Peyer's patch (tissue), 4 donors: Measurements from ENCODE around the gene USH1C. TPM values are rescaled to one million over a fixed set of nuclear protein-coding genes. Genes with fewer than 3 reads are reported as not detected.

ENCODE experiments used
- DNase-seq, 3 donors: peaks; one replicate each; pipeline ENCODE4 v3.0.0-alpha.2; 2017 to 2019
- H3K27ac ChIP-seq, 4 donors: fragments of 200-600 bp; sonication (generic); one replicate each; pipeline ENCODE4 v1.5.1; 2016 to 2019
- H3K27me3 ChIP-seq, 2 donors: fragments of 200-600 bp; sonication (generic); one replicate each; pipeline ENCODE4 v1.5.1; 2019
- H3K36me3 ChIP-seq, 3 donors: fragments of 200-600 bp; sonication (generic); one replicate each; pipeline ENCODE4 v1.5.1; 2016 to 2019
- H3K4me1 ChIP-seq, 4 donors: fragments of 200-600 bp; sonication (generic); one replicate each; pipeline ENCODE4 v1.5.1; 2016 to 2019
- H3K4me3 ChIP-seq, 4 donors: fragments of 200-600 bp; sonication (generic); 1 replicate in 3 of 4; 2 replicates in 1 of 4; pipeline ENCODE4 v1.5.1; 2016 to 2019; ENCODE audit warnings: mild to moderate bottlenecking in 1 of 4
- H3K9me3 ChIP-seq, 4 donors: fragments of 200-600 bp; sonication (generic); one replicate each; pipeline ENCODE4 v1.5.1; 2016 to 2019; ENCODE audit warnings: mild to moderate bottlenecking in 1 of 4
- POLR2A ChIP-seq, 2 donors: fragments of 450-650 bp; IDR thresholded peaks; one replicate each; pipeline ENCODE4 v1.5.1; 2017; ENCODE audit warnings: antibody characterized with exemption in 2 of 2, mild to moderate bottlenecking in 2 of 2, moderate library complexity in 2 of 2
- total RNA-seq, 4 donors: library from RNA; depleted of rRNA; stranded (reverse); fragments of >200 nt; gene quantifications; one replicate each; pipeline ENCODE4 v1.1.0, GENCODE V29; 2016
- TF ChIP-seq, protein P1 (sequence below), 6 experiments: fragments of 450-650 bp in 4 of 6; fragments of 200-600 bp in 2 of 6; sonication (generic) in 1 of 6; IDR thresholded peaks; one replicate each; pipeline ENCODE4 v1.5.1; 2017 to 2019; ENCODE audit warnings: antibody characterized with exemption in 6 of 6, mild to moderate bottlenecking in 3 of 6, moderate library complexity in 1 of 6

The USH1C gene
- total RNA-seq, 4 donors from 2014 or later = 90.8 to 302 (median 245) TPM

DNA sequence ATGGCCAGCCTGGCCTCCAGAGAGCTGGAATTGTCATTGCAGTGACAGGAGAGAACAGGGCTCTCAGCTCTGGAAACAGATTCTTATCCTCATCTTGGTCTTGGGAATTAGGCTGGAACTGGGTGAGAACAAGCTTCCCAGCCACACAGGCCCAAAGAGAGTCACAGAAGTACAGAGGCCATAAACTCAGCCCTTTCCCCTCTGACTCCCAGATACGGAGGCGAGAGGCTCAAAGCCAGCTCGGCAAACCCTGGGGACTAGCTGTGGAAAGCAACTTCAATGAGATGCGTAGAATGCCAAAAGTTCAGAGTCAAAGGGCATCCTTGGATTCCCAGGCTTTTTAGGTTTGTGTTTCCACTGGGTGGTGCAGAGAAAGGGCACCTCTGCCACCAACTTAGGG is 53.3 kb downstream of the USH1C start:
- Histone ChIP-seq H3K4me1 (no peaks in the 10 kb centered on the region), H3K27me3 (no peaks in the 10 kb centered on the region), H3K4me3 (no peak overlapping the region), H3K36me3 (no peaks in the 10 kb centered on the region), H3K27ac (no peak overlapping the region), H3K9me3 (no peaks in the 10 kb centered on the region)
- no peak for DNase-seq
- TF ChIP-seq POLR2A (IDR thresholded peaks at IDR 0.05) = no peak
- TF ChIP-seq, protein P1, sequence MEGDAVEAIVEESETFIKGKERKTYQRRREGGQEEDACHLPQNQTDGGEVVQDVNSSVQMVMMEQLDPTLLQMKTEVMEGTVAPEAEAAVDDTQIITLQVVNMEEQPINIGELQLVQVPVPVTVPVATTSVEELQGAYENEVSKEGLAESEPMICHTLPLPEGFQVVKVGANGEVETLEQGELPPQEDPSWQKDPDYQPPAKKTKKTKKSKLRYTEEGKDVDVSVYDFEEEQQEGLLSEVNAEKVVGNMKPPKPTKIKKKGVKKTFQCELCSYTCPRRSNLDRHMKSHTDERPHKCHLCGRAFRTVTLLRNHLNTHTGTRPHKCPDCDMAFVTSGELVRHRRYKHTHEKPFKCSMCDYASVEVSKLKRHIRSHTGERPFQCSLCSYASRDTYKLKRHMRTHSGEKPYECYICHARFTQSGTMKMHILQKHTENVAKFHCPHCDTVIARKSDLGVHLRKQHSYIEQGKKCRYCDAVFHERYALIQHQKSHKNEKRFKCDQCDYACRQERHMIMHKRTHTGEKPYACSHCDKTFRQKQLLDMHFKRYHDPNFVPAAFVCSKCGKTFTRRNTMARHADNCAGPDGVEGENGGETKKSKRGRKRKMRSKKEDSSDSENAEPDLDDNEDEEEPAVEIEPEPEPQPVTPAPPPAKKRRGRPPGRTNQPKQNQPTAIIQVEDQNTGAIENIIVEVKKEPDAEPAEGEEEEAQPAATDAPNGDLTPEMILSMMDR (IDR thresholded peaks at IDR 0.05) = no peak

DNA sequence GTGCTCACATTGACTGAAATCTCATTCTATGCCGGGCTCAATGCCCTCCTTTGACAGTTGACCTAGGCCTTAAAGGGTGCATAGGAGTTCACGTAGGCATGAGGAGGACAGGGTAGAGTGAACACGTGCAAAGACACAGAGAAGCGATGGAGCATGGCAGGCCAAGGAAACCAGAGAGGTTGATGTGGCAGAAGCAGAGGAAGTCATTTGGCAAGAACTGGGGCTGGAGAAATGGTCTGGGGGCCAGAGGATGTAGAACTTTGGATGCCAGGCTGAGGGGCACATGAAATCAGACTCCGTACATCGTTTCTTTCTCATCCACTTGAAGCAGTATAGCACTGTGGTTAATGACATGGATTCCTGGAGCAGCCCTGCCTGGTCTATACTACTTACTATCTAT is 54.0 kb downstream of the USH1C start:
- DNase-seq = no peak
- TF ChIP-seq, protein P1 (IDR thresholded peaks at IDR 0.05) = no peak
- no peak for TF ChIP-seq POLR2A (IDR thresholded peaks at IDR 0.05)
- no peaks in the 10 kb centered on the region for H3K36me3 ChIP-seq

DNA sequence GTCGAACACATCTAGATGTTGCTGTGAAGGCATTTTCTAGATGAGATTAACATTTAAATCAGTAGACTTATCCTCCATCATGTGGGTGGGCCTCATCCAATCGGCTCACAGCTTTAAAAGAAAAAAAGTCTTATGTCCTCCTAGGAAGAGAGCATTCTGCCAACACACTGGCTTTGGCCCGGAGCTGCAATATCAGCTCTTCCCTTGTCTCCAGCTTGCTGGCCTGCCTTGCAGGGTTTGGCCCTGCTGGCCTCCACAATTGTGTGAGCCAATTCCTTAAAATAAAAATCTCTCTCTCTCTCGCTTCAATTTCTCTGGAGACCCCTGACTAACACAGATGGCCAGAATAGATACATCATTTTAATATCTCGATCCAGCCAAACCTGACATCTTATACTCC is 54.5 kb downstream of the USH1C start:
- H3K27ac ChIP-seq = no peak overlapping the region
- no peaks in the 10 kb centered on the region for H3K9me3 ChIP-seq
- H3K36me3 ChIP-seq = no peaks in the 10 kb centered on the region
- no peak overlapping the region for H3K4me3 ChIP-seq
- TF ChIP-seq, protein P1 (IDR thresholded peaks at IDR 0.05) = no peak
- no peak for TF ChIP-seq POLR2A (IDR thresholded peaks at IDR 0.05)
- DNase-seq = no peak
- no peaks in the 10 kb centered on the region for H3K4me1 ChIP-seq
- H3K27me3 ChIP-seq = no peaks in the 10 kb centered on the region

More for the DNA sequence above, 54.0 kb downstream of the USH1C start:
- Histone ChIP-seq H3K27ac (no peak overlapping the region), H3K9me3 (no peaks in the 10 kb centered on the region), H3K4me1 (no peaks in the 10 kb centered on the region), H3K27me3 (no peaks in the 10 kb centered on the region), H3K4me3 (no peak overlapping the region)

DNA sequence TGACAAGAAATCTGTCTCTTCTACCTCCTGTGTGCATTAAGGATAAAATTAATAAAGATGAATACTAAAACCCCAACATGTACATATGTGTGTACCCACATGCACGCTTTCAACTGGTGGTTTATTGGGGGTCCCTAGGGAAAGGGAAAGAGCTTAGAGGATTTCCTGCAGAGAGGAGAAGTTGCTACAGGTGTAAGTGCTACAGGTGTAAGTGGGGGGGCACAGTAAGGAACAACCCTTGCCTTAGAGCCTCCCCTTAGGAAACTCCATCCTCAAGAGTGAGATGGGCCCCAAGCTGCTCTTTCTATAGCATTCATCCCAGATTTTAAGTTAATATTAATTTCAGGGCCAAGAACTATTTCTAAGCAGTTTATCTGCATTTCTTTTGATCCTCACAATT is 55.7 kb downstream of the USH1C start:
- no peak overlapping the region for H3K27ac ChIP-seq
- no peaks in the 10 kb centered on the region for H3K27me3 ChIP-seq
- H3K4me1 ChIP-seq = no peaks in the 10 kb centered on the region
- no peak overlapping the region for H3K4me3 ChIP-seq
- TF ChIP-seq, protein P1 (IDR thresholded peaks at IDR 0.05) = no peak
- no peak for TF ChIP-seq POLR2A (IDR thresholded peaks at IDR 0.05)
- no peaks in the 10 kb centered on the region for H3K9me3 ChIP-seq
- H3K36me3 ChIP-seq = no peaks in the 10 kb centered on the region
- DNase-seq = no peak

DNA sequence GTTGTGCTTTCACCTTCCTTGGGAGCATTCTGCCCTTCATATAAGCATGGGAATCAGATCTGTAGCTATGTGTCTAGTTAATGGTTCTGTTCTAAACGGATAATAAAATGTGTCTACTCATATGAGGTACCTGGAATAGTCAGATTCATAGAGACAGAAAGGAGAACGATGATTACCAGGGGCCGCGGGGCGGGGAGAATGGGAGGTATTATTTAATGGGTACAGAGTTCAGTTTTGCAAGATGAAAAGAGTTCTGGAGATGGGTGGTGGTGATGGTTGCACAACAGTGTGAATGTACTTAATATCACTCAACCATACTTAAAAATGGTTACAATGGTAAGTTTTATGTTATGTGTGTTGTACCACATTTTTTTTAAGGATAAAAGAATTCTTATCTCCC is 57.6 kb downstream of the USH1C start:
- H3K36me3 ChIP-seq = no peaks in the 10 kb centered on the region
- H3K27me3 ChIP-seq = no peaks in the 10 kb centered on the region
- no peak for TF ChIP-seq POLR2A (IDR thresholded peaks at IDR 0.05)
- TF ChIP-seq, protein P1 (IDR thresholded peaks at IDR 0.05) = no peak
- no peak overlapping the region for H3K4me3 ChIP-seq
- H3K9me3 ChIP-seq = no peaks in the 10 kb centered on the region
- H3K4me1 ChIP-seq = no peaks in the 10 kb centered on the region
- DNase-seq = no peak
- no peak overlapping the region for H3K27ac ChIP-seq

DNA sequence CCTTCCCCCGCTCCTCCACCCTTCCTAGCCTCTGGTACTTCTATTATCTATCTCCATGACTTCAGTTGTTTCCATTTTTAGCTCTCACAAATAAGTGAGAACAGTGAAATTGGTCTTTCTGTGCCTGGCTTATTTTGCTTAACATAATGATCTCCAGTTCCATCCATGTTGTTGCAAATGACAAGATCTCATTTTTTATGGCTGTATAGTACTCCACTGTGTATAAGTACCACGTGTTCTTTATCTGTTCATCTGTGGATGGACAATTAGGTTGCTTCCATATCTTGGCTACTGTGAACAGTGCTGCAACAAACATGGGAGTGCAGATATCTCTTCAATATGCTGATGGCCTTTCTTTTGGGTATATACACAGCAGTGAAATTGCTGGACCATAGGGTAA is 60.7 kb downstream of the USH1C start:
- no peak for DNase-seq
- H3K9me3 ChIP-seq = no peaks in the 10 kb centered on the region

More for the DNA sequence above, 60.7 kb downstream of the USH1C start:
- H3K4me1 ChIP-seq = no peaks in the 10 kb centered on the region
- H3K36me3 ChIP-seq = no peaks in the 10 kb centered on the region
- no peak overlapping the region for H3K4me3 ChIP-seq
- H3K27me3 ChIP-seq = no peaks in the 10 kb centered on the region
- H3K27ac ChIP-seq = no peak overlapping the region
- TF ChIP-seq, protein P1 (IDR thresholded peaks at IDR 0.05) = no peak
- TF ChIP-seq POLR2A (IDR thresholded peaks at IDR 0.05) = no peak
